Activated CD4-positive, alpha-beta T cell treated with anti-CD3 and anti-CD28 coated beads for 36 hours (primary cell): ENCODE measurements around the gene PLGRKT. TPM values are rescaled to one million over a fixed set of nuclear protein-coding genes. Genes with fewer than 3 reads are reported as not detected.

Experiments
- ATAC-seq: fragments of 200-7000 bp; cut with Tn5 transposase; one replicate; pipeline ENCODE4 v1.10.0; 2021; ENCODE audit warnings: mild to moderate bottlenecking, moderate library complexity
- CTCF ChIA-PET: fragments of 350-600 bp; sonication (Branson Sonifier 250); formaldehyde crosslinking; loops from one replicate; lab custom pipeline; 2021; ENCODE audit warnings: antibody characterized with exemption; lab: Charles Lee
- POLR2A ChIA-PET: fragments of 350-600 bp; sonication (Branson Sonifier 250); formaldehyde crosslinking; loops from one replicate; lab custom pipeline; 2021; ENCODE audit warnings: antibody characterized with exemption, inconsistent platforms; lab: Charles Lee
- DNase-seq: peaks from one replicate; pipeline ENCODE4 v3.0.0-alpha.2; 2020
- H3K27ac Mint-ChIP-seq: one replicate; pipeline ENCODE4 v1.8.0; 2021; ENCODE audit warnings: mixed read lengths
- H3K27me3 Mint-ChIP-seq: one replicate; pipeline ENCODE4 v1.8.0; 2021; ENCODE audit warnings: mixed read lengths
- H3K36me3 Mint-ChIP-seq: one replicate; pipeline ENCODE4 v1.8.0; 2021; ENCODE audit warnings: low read depth, mixed read lengths
- H3K4me1 Mint-ChIP-seq: one replicate; pipeline ENCODE4 v1.8.0; 2021; ENCODE audit warnings: mixed read lengths
- H3K4me3 Mint-ChIP-seq: one replicate; pipeline ENCODE4 v1.8.0; 2021; ENCODE audit warnings: mild to moderate bottlenecking, moderate library complexity, mixed read lengths
- H3K9me3 Mint-ChIP-seq: one replicate; pipeline ENCODE4 v1.8.0; 2021; ENCODE audit warnings: low read depth, mixed read lengths
- intact Hi-C, 2 experiments: fragments of 100-400 bp; cut with DNase I in 1 of 2; cut with micrococcal nuclease in 1 of 2; formaldehyde crosslinking; loops; one replicate each; pipeline versions ENCODE4 v1.14.2 to v1.15.1; 2022 to 2024; cut with DNase I, micrococcal nuclease
- total RNA-seq, 2 experiments: library from RNA; stranded (reverse); gene quantifications; one replicate each; pipeline ENCODE4 v1.2.3, GENCODE V29; 2021

Gene PLGRKT
- total RNA-seq, 2 experiments from 2014 or later: 44.0 to 47.9 TPM

DNA sequence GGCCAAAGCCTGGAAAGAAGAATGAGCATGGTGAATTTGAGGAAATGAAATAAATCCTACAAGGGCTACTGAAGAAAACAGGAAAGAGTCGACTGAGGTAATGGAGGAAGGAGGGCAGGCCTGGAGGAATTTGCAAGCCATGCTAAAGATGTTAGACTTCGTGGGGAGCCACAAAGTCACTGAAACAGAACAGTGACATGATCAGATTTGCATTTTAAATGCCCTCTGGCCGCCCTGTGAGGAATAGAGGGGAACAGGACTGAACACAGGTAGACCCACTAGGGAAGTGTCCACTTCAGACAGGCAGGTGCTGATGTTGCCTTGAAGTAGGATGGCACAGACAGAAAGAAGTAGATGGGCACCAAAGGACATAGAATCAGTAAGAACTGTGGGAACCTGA is 55.2 kb downstream of the PLGRKT start:
- Mint-ChIP-seq H3K36me3 (peaks cover 20% of the 10 kb centered on the region), H3K9me3 (no peaks in the 10 kb centered on the region), H3K27ac (no peak overlapping the region), H3K27me3 (no peaks in the 10 kb centered on the region), H3K4me1 (peaks cover 3% of the 10 kb centered on the region), H3K4me3 (no peak overlapping the region)
- intact Hi-C loops: no loop called here
- no peak for DNase-seq
- ATAC-seq: no peak
- ChIA-PET POLR2A (no interaction called here), CTCF (no interaction called here)

DNA sequence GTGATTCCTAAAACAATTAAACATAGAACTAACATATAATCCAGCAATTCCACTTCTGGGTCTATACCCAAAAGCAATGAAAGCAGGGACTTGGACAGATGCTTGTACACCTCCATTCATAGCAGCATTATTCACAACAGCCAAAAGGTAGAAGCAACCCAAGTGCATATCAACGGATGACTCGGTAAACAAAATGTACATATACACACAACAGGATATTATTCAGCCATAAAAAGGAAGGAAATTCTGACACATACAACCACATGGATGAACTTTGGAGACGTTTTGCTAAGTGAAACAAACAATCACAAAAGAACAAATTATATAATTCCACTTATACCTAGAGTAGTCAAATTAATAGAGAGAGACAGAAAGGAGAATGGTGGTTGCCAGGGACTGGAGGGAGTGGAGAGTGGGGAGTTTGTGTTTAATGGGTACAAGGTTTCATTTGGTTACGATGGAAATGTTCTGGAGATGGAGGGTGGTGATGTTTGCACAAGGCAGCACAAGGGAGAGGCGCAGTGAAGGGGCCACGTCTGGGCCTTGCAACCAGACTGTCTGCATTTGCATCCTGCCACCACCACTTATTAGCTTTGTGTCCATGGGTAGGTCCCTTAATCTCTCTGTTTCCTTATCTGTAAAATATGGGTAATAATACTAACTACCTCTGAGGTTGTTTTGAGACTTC is 61.8 kb downstream of the PLGRKT start:
- Mint-ChIP-seq H3K27me3 (no peaks in the 10 kb centered on the region), H3K9me3 (no peaks in the 10 kb centered on the region), H3K27ac (peak overlapping the region; percentile 40), H3K4me3 (no peak overlapping the region), H3K36me3 (peaks cover 13% of the 10 kb centered on the region), H3K4me1 (peaks cover 32% of the 10 kb centered on the region)
- no peak for DNase-seq
- ATAC-seq: peak; percentile 68
- CTCF ChIA-PET: no interaction called here
- intact Hi-C loops: loop anchor here in 1 of 2 experiments (1.0 kb wide), 1 partner anchor 12 kb away; no protein-coding TSS in a partner anchor
- POLR2A ChIA-PET: no interaction called here

DNA sequence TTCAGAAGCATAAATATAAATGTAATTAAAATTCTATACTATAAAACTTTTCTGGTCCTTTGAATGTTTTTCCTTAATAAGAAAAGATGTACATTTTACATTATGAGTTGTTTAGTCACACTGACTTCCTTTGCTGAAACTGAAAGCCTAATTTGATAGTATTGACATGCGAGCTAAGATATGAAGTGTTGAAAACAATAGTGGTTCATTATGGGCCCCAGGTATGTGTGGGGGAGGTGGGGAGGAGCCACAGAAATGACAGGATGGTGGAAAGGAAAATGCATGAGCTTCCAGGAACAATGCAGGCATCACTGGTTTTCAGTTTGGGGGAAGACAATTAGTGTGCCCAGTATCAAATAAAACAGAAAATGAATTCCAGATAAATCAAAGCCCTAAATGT is 62.6 kb downstream of the PLGRKT start:
- POLR2A ChIA-PET: no interaction called here
- ATAC-seq (peak; percentile 90), DNase-seq (peak; percentile 69)
- Mint-ChIP-seq H3K27me3 (no peaks in the 10 kb centered on the region), H3K36me3 (peaks cover 6% of the 10 kb centered on the region), H3K27ac (peak overlapping the region; percentile 40), H3K4me3 (no peak overlapping the region), H3K9me3 (no peaks in the 10 kb centered on the region), H3K4me1 (peaks cover 33% of the 10 kb centered on the region)
- intact Hi-C loops: loop anchor here in 1 of 2 experiments (1.0 kb wide), 1 partner anchor 11 kb away; no protein-coding TSS in a partner anchor
- CTCF ChIA-PET: interaction anchor here (0.7 kb wide), 1 partner anchor 404 kb away, joined by 3 read pairs; no protein-coding TSS in a partner anchor

DNA sequence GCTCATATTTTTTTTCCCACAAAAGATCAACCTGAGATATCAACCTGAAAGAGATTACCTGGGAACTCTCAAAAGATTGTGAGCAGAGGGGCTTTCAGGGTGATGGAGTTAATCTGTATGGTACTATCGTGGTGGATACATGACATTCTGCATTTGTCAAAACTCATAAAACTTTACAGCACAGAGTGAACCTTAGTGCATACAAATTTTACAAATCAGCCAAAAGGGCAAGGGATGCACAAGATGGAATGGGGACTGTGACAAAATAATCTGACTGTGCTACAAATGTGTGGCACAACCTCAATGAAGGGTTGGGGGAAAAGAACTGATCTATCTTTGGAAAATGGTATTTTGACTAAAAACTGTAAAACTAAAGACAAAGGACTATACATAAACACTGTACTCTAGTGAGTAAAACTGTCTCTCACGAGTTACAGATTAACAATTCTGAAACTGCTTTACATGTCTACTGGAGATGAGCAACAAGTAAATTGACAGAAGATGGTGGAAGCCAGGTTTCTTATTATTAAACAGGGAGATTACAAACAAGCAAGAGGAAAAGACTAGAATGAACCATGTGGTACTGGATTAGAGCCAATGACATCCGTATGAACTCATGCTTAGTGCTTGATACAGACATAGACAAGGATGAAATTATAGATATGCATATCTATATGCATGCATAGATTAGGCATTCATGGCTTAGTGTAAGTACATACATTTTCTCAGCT is 73.3 kb downstream of the PLGRKT start:
- no peak overlapping the region for H3K4me3 Mint-ChIP-seq
- intact Hi-C loops: loop anchor here in 1 of 2 experiments (1.0 kb wide), 1 partner anchor 11 kb away; no protein-coding TSS in a partner anchor
- ATAC-seq: peak; percentile 97

DNA sequence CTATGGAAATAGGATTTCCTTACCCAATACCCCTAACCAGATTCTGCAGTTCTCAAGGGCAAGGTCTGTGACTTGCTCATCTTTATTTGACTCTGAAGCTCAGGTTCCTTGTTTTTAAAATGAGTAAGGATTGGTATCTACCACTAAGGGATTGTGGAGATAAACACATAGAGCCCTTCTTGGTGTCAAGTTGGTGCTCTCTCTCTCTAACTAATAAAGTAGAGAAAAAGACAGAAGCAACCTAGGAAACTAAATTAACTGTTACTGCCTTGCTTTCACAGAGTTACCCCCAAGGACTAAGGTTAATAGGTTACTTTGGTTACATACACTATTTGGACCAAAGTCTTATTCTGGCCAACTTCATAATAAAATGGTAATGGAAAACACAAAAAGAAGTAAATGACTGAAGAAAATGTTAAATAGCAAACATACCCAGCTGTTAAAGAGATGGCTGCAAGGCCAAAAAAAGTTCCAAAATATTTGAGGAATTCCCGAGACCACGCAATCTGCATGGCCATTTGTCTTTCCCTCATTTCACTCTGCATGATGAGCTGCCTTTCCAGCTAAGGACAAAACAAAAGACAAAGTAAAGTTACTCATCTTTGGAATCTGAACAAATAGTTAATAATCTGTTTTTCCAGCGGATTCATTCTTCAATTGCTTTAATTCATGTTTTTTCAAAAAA is 76.3 kb downstream of the PLGRKT start:
- Mint-ChIP-seq H3K9me3 (peaks cover 2% of the 10 kb centered on the region), H3K36me3 (peaks cover 33% of the 10 kb centered on the region), H3K4me1 (peaks cover 17% of the 10 kb centered on the region), H3K27me3 (no peaks in the 10 kb centered on the region), H3K4me3 (no peak overlapping the region), H3K27ac (no peak overlapping the region)
- no peak for ATAC-seq
- no peak for DNase-seq
- CTCF ChIA-PET: interaction anchor here (0.6 to 3.4 kb wide), 4 partner anchors 10 to 41 kb away, joined by 3 to 19 read pairs (median 5); no protein-coding TSS in a partner anchor
- POLR2A ChIA-PET: no interaction called here
- intact Hi-C loops: no loop called here

More for the DNA sequence above, 73.3 kb downstream of the PLGRKT start:
- POLR2A ChIA-PET: interaction anchor here (0.6 kb wide), 1 partner anchor 236 kb away, joined by 6 read pairs; no protein-coding TSS in a partner anchor
- peaks cover 5% of the 10 kb centered on the region for H3K9me3 Mint-ChIP-seq
- peak overlapping the region; percentile 44 for H3K27ac Mint-ChIP-seq
- CTCF ChIA-PET: interaction anchor here (0.8 kb wide), 1 partner anchor 624 kb away, joined by 3 read pairs; no protein-coding TSS in a partner anchor
- H3K36me3 Mint-ChIP-seq: peaks cover 25% of the 10 kb centered on the region
- no peaks in the 10 kb centered on the region for H3K27me3 Mint-ChIP-seq
- DNase-seq: no peak
- peaks cover 17% of the 10 kb centered on the region for H3K4me1 Mint-ChIP-seq

DNA sequence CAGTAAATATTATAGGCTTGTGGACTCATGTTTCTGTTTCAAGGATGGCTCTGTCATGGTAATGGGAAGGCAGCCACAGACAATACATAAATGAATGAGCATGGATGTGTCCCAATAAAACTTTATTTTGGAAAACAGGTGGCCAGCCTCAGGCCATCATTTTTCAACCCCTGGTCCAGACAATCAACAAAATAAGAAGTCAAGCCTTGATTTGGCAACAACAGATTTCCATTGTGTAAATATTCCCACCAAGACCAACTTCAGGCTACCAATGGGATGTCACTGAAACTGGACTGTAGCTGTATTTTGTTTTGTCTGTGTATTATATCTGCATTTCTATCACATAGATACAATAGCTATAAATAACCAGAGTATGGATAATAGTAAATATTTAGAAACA is 77.4 kb downstream of the PLGRKT start:
- no peak overlapping the region for H3K4me3 Mint-ChIP-seq
- ChIA-PET POLR2A (no interaction called here), CTCF (interaction anchor here (3.4 kb wide), 1 partner anchor 9 kb away, joined by 19 read pairs; no protein-coding TSS in a partner anchor)
- no peak for ATAC-seq
- H3K36me3 Mint-ChIP-seq: peaks cover 34% of the 10 kb centered on the region
- intact Hi-C loops: no loop called here
- peaks cover 15% of the 10 kb centered on the region for H3K4me1 Mint-ChIP-seq
- DNase-seq: no peak
- no peaks in the 10 kb centered on the region for H3K27me3 Mint-ChIP-seq
- peaks cover 2% of the 10 kb centered on the region for H3K9me3 Mint-ChIP-seq
- H3K27ac Mint-ChIP-seq: no peak overlapping the region

DNA sequence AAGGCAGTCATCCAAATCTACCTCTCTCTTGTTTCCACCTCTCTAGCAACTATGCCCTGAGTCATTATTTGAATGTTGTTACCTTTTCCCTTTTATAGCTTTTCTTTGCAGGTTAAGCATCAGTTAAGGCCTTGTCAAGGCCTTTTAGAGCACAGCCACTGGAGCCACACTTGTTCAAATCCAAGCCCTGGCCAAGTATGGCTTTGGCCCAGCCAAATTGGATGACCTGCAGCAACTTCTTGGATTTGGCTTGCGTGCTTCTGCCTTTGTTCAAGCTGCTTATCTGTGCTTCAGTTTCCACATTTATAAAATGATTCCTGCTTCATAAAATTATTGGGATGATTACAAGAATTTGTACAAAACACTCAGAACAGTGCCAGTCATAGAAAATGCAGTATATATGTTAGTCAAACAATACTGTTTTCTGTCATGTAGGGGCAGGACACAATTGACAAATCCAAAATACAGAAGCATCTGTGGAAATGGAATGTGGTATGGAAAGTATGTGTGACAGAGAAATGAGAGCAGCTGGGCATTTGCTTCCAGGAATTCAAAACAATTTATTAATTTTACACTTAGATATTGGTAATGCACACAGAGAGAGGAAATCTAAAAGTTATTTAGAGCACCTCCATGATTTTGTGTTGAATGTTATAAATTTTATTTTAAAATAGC is 80.2 kb downstream of the PLGRKT start:
- H3K4me3 Mint-ChIP-seq: no peak overlapping the region
- intact Hi-C loops: no loop called here

DNA sequence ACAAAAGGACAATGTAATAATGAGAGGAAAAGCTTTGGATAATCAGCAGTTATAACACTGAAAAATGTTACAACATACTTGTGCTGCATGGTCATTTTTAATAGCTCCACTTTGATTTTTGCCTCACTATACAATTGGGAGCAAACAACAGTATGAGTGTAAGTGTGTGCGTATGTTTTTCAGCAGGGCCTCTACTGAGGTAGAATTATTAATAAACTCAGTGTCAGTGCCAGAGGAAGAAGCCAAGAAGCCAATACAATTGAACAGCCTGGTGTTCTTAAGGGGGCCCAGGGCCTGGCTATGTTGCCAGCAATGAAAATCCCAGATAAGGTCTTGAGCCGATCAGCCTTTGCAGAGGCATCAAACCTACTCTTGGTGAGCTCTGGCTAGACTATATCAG is 81.9 kb downstream of the PLGRKT start:
- Mint-ChIP-seq H3K4me3 (no peak overlapping the region), H3K27ac (no peak overlapping the region), H3K4me1 (peaks cover 30% of the 10 kb centered on the region), H3K27me3 (no peaks in the 10 kb centered on the region), H3K9me3 (peaks cover 4% of the 10 kb centered on the region), H3K36me3 (peaks cover 24% of the 10 kb centered on the region)
- DNase-seq (no peak), ATAC-seq (no peak)
- CTCF ChIA-PET: interaction anchor here (0.6 kb wide), 1 partner anchor 165 kb away, joined by 3 read pairs; no protein-coding TSS in a partner anchor
- intact Hi-C loops: no loop called here
- POLR2A ChIA-PET: no interaction called here

More for the DNA sequence above, 80.2 kb downstream of the PLGRKT start:
- DNase-seq: no peak
- ATAC-seq: no peak
- ChIA-PET POLR2A (no interaction called here), CTCF (interaction anchor here (1.2 kb wide), 1 partner anchor 243 kb away, joined by 3 read pairs; no protein-coding TSS in a partner anchor)
- Mint-ChIP-seq H3K9me3 (peaks cover 4% of the 10 kb centered on the region), H3K27me3 (no peaks in the 10 kb centered on the region), H3K36me3 (peaks cover 31% of the 10 kb centered on the region), H3K27ac (no peak overlapping the region), H3K4me1 (peaks cover 14% of the 10 kb centered on the region)

DNA sequence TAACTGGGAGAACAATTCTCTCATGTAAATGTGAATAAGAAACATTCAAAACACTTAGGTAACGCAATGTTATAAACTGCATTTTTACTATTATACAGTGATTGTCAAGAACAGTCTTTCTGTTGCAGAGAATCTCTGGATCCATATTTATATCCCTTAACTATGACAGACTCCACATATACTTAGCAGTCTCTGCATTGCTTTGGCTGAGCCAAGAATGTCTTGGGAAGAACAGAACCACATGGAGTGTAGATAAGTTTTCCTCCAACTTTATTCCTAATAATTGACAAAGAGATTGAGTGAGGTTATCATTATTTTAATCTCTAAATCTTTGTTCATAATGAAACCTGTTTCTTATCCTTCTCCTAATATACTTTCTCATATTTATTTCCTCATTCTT is 82.5 kb downstream of the PLGRKT start:
- Mint-ChIP-seq H3K4me1 (peaks cover 36% of the 10 kb centered on the region), H3K27ac (no peak overlapping the region), H3K4me3 (no peak overlapping the region), H3K36me3 (peaks cover 21% of the 10 kb centered on the region), H3K9me3 (peaks cover 5% of the 10 kb centered on the region), H3K27me3 (no peaks in the 10 kb centered on the region)
- POLR2A ChIA-PET: no interaction called here
- intact Hi-C loops: no loop called here
- ATAC-seq (no peak), DNase-seq (no peak)
- CTCF ChIA-PET: no interaction called here

DNA sequence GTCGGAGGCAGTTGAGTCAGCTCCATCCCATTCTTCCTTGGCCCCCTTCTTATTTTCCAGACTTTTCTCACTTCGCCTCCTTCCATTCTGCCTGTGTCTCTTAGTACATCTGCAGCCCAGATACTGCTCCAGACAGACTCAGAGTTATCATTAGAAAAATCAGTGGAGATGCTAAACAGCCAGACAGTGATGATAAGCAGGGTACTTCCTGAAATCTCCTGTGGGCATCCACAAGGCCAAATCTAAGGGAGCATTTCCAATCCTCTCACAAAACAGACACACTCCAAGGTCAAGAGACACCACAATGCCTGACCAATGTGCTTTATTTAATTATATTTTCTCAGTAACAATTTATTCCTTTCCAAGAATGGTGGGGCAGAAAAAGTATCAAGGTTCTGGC is 83.5 kb downstream of the PLGRKT start:
- no peak for ATAC-seq
- Mint-ChIP-seq H3K4me3 (no peak overlapping the region), H3K36me3 (peaks cover 24% of the 10 kb centered on the region), H3K27ac (no peak overlapping the region), H3K4me1 (peaks cover 36% of the 10 kb centered on the region), H3K27me3 (no peaks in the 10 kb centered on the region), H3K9me3 (peaks cover 10% of the 10 kb centered on the region)
- ChIA-PET CTCF (interaction anchor here (0.6 kb wide), 1 partner anchor 502 kb away, joined by 3 read pairs; no protein-coding TSS in a partner anchor), POLR2A (no interaction called here)
- DNase-seq: no peak
- intact Hi-C loops: no loop called here
